Superior temporal gyrus (tissue), 1 donor: ENCODE measurements around the gene MBD1.
"Not testable (repeated sequence)": the region's sequence is repeated elsewhere in the genome, so short reads cannot be mapped to it uniquely, and the experiment has no call there.

Source experiments
- DNase-seq: peaks from one replicate; pipeline ENCODE4 v3.0.0-alpha.2; 2016; ENCODE audit errors: extremely low spot score

The MBD1 gene

GRCh38 chr18:50281295-50281971 lies at the start of gene MBD1:
TSS of gene MBD1 (minus strand) at chr18:50281523. CDS start at chr18:50279992, 1,531 bp downstream.
- DNase-seq: peak; percentile 98

- no peak for DNase-seq
Observed at GRCh38 chr18:50330176-50330575, 48.9 kb upstream of the MBD1 start.

GRCh38 chr18:50327983-50328382 lies 46.7 kb upstream of the MBD1 start:
- DNase-seq: no peak

GRCh38 chr18:50320719-50321118 lies 39.4 kb upstream of the MBD1 start:
- no peak for DNase-seq

- no peak for DNase-seq
Observed at GRCh38 chr18:50315100-50315871, 34.0 kb upstream of the MBD1 start.

GRCh38 chr18:50313873-50314460 lies 32.6 kb upstream of the MBD1 start:
- no peak for DNase-seq

GRCh38 chr18:50313031-50313607 lies 31.8 kb upstream of the MBD1 start:
- no peak for DNase-seq

- DNase-seq: no peak
Observed at GRCh38 chr18:50312296-50313030, 31.1 kb upstream of the MBD1 start.

GRCh38 chr18:50311650-50312049 lies 30.3 kb upstream of the MBD1 start:
- DNase-seq: no peak

- DNase-seq: no peak
Observed at GRCh38 chr18:50310080-50310479, 28.8 kb upstream of the MBD1 start.

- DNase-seq: not testable (repeated sequence)
Observed at GRCh38 chr18:50308851-50309250, 27.5 kb upstream of the MBD1 start.

GRCh38 chr18:50307738-50308470 lies 26.6 kb upstream of the MBD1 start:
- peak; percentile 92 for DNase-seq

GRCh38 chr18:50307400-50307737 lies 26.0 kb upstream of the MBD1 start:
- DNase-seq: no peak

- no peak for DNase-seq
Observed at GRCh38 chr18:50306944-50307343, 25.6 kb upstream of the MBD1 start.

GRCh38 chr18:50301074-50301473 lies 19.8 kb upstream of the MBD1 start:
- no peak for DNase-seq

GRCh38 chr18:50299626-50300388 lies 18.5 kb upstream of the MBD1 start:
- DNase-seq: no peak

GRCh38 chr18:50298443-50299284 lies 17.3 kb upstream of the MBD1 start:
- no peak for DNase-seq

- peak; percentile 77 for DNase-seq
Observed at GRCh38 chr18:50297621-50298442, 16.5 kb upstream of the MBD1 start.

GRCh38 chr18:50293039-50293438 lies 11.7 kb upstream of the MBD1 start:
- DNase-seq: no peak
